PFSK-1 (cell line): ENCODE measurements around the gene TEAD4.

Experiments
- POLR2AphosphoS5 ChIP-seq: IDR thresholded peaks from 2 replicates; pipeline ENCODE4 v1.6.1; 2012; ENCODE audit warnings: low read depth, mild to moderate bottlenecking, control low read depth, low read length, moderate library complexity
- SIN3A ChIP-seq: IDR thresholded peaks from 2 replicates; pipeline ENCODE4 v1.6.1; 2012; ENCODE audit warnings: mild to moderate bottlenecking, low read length, moderate library complexity, borderline replicate concordance; ENCODE audit not compliant: insufficient read depth
- TAF1 ChIP-seq: IDR thresholded peaks from 2 replicates; pipeline ENCODE4 v1.6.1; 2012; ENCODE audit warnings: low read length, control low read depth, borderline replicate concordance; ENCODE audit not compliant: insufficient read depth
- TF ChIP-seq, protein P1 (sequence below), 2 experiments: IDR thresholded peaks; 2 replicates each; pipeline versions ENCODE4 v1.6.1 to v1.8.0; 2011 to 2012; ENCODE audit warnings: low read depth in 2 of 2, low read length in 2 of 2, control low read depth in 1 of 2, inconsistent platforms in 1 of 2, mild to moderate bottlenecking in 1 of 2, moderate library complexity in 1 of 2; ENCODE audit not compliant: insufficient read depth in 1 of 2

- TF ChIP-seq, protein P1, sequence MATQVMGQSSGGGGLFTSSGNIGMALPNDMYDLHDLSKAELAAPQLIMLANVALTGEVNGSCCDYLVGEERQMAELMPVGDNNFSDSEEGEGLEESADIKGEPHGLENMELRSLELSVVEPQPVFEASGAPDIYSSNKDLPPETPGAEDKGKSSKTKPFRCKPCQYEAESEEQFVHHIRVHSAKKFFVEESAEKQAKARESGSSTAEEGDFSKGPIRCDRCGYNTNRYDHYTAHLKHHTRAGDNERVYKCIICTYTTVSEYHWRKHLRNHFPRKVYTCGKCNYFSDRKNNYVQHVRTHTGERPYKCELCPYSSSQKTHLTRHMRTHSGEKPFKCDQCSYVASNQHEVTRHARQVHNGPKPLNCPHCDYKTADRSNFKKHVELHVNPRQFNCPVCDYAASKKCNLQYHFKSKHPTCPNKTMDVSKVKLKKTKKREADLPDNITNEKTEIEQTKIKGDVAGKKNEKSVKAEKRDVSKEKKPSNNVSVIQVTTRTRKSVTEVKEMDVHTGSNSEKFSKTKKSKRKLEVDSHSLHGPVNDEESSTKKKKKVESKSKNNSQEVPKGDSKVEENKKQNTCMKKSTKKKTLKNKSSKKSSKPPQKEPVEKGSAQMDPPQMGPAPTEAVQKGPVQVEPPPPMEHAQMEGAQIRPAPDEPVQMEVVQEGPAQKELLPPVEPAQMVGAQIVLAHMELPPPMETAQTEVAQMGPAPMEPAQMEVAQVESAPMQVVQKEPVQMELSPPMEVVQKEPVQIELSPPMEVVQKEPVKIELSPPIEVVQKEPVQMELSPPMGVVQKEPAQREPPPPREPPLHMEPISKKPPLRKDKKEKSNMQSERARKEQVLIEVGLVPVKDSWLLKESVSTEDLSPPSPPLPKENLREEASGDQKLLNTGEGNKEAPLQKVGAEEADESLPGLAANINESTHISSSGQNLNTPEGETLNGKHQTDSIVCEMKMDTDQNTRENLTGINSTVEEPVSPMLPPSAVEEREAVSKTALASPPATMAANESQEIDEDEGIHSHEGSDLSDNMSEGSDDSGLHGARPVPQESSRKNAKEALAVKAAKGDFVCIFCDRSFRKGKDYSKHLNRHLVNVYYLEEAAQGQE (IDR thresholded peaks at IDR 0.05; ENCODE audit: insufficient read depth in 1 of 2, low read depth in 2 of 2, low read length in 2 of 2) = no peak
- no peak for TF ChIP-seq POLR2AphosphoS5
- no peak for TF ChIP-seq SIN3A
- TF ChIP-seq TAF1 = no peak
Measured at GRCh38 chr12:3083241-3083920, 124.2 kb downstream of the TEAD4 start.
